Measurements from ENCODE around the gene EPYC.

DNA sequence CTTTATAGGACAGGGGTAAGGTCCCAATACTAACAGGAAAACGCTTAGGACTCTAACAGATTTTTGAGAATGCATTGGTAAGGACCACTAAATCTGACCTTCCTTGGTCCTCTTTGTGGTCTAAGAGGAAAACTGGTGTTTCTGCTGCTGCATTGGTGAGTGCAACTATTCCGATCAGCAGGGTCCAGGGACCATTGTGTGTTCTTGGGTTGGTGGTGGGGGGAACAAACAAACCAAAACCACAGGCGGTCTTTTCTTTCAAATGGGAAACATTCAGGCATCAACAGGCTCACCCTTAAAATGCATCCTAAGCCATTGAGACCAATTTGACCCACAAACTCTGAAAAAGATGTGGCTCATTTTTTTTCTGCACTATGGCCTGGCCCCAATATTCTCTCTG, 20.7 kb downstream of the EPYC start:
- TF ChIP-seq POLR2A (IDR thresholded peaks at IDR 0.05), result no peak
- TF ChIP-seq EP300 (IDR thresholded peaks at IDR 0.05), result no peak
- no peak for TF ChIP-seq CTCF (IDR thresholded peaks at IDR 0.05)
- TF ChIP-seq POLR2AphosphoS5 (IDR thresholded peaks at IDR 0.05), result no peak

All from gastroesophageal sphincter (tissue), 3 donors.